HG03039 (cell line): ENCODE results near the gene AKAP13.
"Not testable (repeated sequence)": the region's sequence is repeated elsewhere in the genome, so short reads cannot be mapped to it uniquely, and the experiment has no call there.

Source experiments
- ATAC-seq: cut with Tn5 transposase; IDR thresholded peaks from one replicate; pipeline ENCODE4 v1.9.1; 2021; ENCODE audit warnings: mild to moderate bottlenecking, moderate library complexity; ENCODE audit not compliant: unreplicated experiment

The AKAP13 gene

DNA sequence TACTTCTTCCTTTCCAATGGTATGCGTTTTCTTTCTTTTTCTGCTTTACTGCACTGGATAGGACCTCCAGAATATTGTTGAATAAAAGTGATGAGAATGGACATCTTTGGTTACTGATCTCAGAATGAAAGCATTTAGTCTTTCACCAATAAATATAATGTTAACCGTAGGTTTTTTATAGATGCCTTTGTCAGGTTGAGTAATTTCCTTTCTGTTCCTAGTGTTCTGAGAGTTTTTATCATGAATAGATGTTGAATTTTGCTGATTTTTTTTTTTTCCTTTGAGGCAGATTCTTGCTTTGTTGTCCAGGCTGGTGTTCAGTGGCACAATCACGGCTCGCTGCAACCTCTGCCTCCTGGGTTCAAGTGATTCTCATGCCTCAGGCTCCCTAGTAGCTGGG, 255.9 kb downstream of the AKAP13 start:
- no peak for ATAC-seq

GRCh38 chr15:85639752-85640381, 259.5 kb downstream of the AKAP13 start:
- no peak for ATAC-seq

GRCh38 chr15:85642065-85642692, 261.8 kb downstream of the AKAP13 start:
- ATAC-seq, result no peak

- ATAC-seq, result no peak
Measured at GRCh38 chr15:85642693-85643066, 262.3 kb downstream of the AKAP13 start.

DNA sequence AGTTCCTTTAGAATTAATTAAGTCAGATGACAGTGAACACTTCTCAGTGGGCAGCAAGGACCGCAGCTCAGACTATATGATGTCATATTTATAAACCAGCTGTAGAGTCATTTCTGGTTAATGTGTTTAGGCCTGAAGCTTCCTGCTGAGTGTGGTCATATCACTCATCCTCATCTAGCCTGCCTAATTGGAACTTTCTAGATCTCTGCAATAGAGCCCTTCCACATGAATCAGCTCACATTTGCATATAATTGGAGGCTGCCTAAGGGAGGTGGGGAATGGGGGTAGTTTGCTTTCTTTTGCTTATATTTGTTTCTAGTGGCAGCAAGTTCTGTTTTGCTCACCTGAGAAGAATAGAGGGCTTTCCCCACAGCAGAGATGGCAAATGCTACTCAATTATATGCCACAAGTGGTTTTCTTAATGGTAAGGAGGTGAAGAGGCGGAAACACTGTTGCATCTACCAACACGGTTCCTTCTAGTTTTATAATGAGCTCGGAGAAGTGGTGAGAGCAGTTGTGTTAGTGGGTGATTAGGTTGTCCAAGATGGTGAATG, 266.2 kb downstream of the AKAP13 start:
- no peak for ATAC-seq

GRCh38 chr15:85649372-85649771, 269.0 kb downstream of the AKAP13 start:
- ATAC-seq, result no peak

DNA sequence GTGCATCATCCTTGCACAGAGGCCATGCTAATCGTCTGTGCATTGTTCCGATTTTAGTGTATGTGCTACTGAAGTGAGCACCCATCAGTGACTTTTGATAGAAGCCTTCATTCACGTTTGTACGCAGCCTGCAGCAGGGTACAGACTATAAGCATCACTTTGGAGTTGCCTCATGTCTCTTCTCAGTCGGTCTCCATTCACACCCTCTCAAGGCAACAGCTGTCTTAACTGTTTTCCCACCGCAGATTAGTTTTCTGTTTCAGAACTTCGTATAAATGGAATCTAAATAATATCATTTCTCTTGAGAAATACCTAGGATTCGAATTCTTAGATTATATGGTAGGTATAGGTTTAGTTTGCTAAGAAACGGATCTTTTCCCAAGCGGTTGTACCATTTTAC, 271.1 kb downstream of the AKAP13 start:
- no peak for ATAC-seq

GRCh38 chr15:85652457-85652856, 272.1 kb downstream of the AKAP13 start:
- no peak for ATAC-seq

GRCh38 chr15:85657132-85657531, 276.7 kb downstream of the AKAP13 start:
- ATAC-seq, result no peak

- ATAC-seq, result no peak
Measured at GRCh38 chr15:85658816-85659215, 278.4 kb downstream of the AKAP13 start.

- no peak for ATAC-seq
Measured at GRCh38 chr15:85661859-85662258, 281.5 kb downstream of the AKAP13 start.

DNA sequence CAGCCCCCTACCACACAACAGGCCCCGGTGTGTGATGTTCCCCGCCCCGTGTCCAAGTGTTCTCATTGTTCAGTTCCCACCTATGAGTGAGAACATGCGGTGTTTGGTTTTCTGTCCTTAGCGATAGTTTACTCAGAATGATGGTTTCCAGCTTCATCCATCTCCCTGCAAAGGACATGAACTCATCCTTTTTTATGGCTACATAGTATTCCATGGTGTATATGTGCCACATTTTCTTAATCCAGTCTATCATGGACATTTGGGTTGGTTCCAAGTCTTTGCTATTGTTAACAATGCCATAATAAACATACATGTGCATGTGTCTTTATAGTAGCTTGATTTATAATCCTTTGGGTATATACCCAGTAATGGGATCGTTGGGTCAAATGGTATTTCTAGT, 285.3 kb downstream of the AKAP13 start:
- not testable (repeated sequence) for ATAC-seq

- peak; percentile 71 for ATAC-seq
Measured at GRCh38 chr15:85667491-85668424, 287.4 kb downstream of the AKAP13 start.

GRCh38 chr15:85671156-85671555, 290.8 kb downstream of the AKAP13 start:
- ATAC-seq, result no peak

GRCh38 chr15:85672332-85673084, 292.1 kb downstream of the AKAP13 start:
- no peak for ATAC-seq

GRCh38 chr15:85673326-85673725, 292.9 kb downstream of the AKAP13 start:
- no peak for ATAC-seq

DNA sequence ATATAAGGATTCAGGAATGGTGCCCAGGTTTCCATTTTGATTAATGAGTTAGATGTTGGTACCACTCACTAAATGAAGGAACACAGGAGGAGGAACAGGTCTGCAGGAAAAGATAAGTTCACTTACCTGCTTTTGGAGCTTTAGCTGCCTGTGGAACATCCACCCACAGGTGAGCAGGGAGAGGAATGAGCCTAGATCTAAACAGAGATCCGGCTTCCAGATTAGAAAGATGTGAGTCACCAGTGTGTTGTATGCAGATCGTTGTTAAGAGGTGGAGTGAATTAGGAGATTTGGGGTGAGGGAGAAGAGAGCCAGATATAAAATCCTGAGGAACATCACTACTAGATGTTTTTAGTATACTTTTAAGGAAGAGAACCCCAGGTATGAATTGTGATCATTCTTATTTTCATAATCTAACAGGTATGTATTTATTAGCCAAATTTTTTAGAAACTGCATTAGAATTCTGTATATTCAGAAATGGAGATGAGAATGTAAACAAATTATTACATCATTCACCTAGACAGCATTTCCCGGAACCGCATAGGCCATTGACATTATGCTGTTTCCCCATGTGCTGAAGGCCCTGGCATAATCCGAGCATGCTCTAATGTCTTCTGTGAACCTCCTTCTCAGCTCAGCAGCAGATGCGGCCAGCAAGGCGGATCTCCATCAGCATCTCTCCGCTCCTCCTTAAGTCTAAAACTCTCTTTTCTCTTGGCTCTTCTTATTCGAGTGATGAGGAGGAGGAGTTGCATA, 296.1 kb downstream of the AKAP13 start:
- ATAC-seq, result no peak

DNA sequence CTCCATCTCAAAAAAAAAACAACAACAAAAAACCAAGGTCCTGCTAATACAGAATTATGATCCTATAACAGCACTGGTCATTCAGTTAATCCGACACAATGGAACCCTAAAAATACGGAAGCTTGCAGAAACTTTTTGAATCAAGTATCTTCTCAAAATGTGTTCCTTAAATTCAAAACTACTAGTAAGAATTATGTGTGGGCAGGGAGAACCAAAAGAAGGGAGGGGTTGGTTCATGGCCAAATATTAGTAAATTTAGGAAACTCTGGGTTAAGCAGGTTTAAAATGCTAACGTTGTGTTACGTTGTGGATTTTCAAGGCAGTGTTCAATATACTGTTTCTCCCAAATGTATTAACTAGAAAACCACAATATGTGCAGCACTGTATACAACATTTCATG, 298.8 kb downstream of the AKAP13 start:
- no peak for ATAC-seq

DNA sequence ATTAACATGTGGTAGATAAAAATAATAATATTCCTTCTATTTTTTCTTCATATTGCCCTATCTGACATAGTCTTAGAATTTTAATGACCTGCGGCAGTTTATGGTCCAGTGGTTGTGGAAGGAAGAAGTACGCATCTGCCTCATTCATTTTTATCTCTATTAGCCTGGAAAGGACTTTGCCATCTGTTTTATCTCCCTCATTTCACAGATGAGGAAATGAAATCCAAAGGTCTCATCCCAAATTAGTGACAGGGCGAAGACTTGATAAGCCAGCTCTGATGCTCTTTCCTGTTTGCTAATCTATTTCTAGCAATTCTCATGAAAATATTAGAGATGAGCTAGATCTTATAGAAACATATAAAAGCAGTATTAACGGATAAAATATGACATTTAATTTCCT, 301.0 kb downstream of the AKAP13 start:
- ATAC-seq, result no peak

DNA sequence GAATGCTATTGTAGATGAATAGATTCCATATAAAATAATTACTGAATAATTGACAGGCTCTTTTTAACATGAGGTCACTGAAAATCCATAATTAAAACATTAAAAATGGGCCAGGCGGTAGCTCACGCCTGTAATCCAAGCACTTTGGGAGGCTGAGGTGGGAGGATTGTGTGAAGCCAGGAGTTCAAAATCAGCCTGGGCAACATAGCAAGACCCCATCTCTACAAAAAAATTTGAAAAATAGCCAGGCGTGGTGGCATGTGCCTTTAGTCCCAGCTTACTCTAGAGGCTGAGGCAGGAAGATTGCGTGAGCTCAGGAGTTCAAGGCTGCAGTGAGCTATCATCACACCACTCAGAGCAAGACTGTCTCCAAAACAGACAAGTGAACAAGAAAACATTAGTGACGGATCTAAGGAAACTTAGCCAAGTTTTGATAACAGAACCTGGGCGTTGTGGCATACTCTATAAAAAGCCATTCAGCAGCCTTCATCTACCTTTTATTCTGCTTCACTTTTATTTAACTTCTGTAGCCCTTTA, 303.8 kb downstream of the AKAP13 start:
- no peak for ATAC-seq
